Endodermal cell (in vitro differentiated cells): ENCODE results near the gene MPEG1. TPM values are rescaled to one million over a fixed set of nuclear protein-coding genes. Genes with fewer than 3 reads are reported as not detected.

ENCODE experiments used
- DNase-seq: peaks from one replicate; pipeline ENCODE4 v3.0.0-alpha.2; 2017
- H3K27ac ChIP-seq: 2 replicates; pipeline ENCODE4 v1.5.1; 2013; ENCODE audit warnings: mild to moderate bottlenecking, low read depth, low read length, moderate library complexity
- H3K27me3 ChIP-seq: 2 replicates; pipeline ENCODE4 v1.6.1; 2013; ENCODE audit warnings: mild to moderate bottlenecking, low read length, moderate library complexity; ENCODE audit not compliant: insufficient read depth, control insufficient read depth, poor library complexity, severe bottlenecking
- H3K36me3 ChIP-seq: 2 replicates; pipeline ENCODE4 v1.7.0; 2013; ENCODE audit warnings: mild to moderate bottlenecking, low read length, moderate library complexity; ENCODE audit not compliant: control insufficient read depth, insufficient read depth
- H3K4me1 ChIP-seq: one replicate; pipeline ENCODE4 v1.7.0; 2013; ENCODE audit warnings: low read length; ENCODE audit not compliant: control insufficient read depth, insufficient read depth
- H3K4me3 ChIP-seq: 2 replicates; pipeline ENCODE4 v1.5.1; 2013; ENCODE audit warnings: mild to moderate bottlenecking, low read length, moderate library complexity
- H3K9ac ChIP-seq: 2 replicates; pipeline ENCODE4 v1.6.1; 2013; ENCODE audit warnings: mild to moderate bottlenecking, low read length, moderate library complexity; ENCODE audit not compliant: poor library complexity, severe bottlenecking; ENCODE audit errors: extremely low read depth
- H3K9me3 ChIP-seq: 2 replicates; pipeline ENCODE4 v1.6.1; 2013; ENCODE audit warnings: mild to moderate bottlenecking, low read length, moderate library complexity; ENCODE audit not compliant: control insufficient read depth
- H3K27ac Mint-ChIP-seq: 2 replicates; pipeline ENCODE4 v1.8.0; 2020; ENCODE audit warnings: mixed read lengths
- H3K27me3 Mint-ChIP-seq: 2 replicates; pipeline ENCODE4 v1.8.0; 2021; ENCODE audit warnings: mild to moderate bottlenecking, mixed read lengths; ENCODE audit not compliant: insufficient read depth
- H3K36me3 Mint-ChIP-seq: 2 replicates; pipeline ENCODE4 v1.8.0; 2020; ENCODE audit warnings: low read depth, mixed read lengths
- H3K4me1 Mint-ChIP-seq: 2 replicates; pipeline ENCODE4 v1.8.0; 2020; ENCODE audit warnings: mixed read lengths
- H3K4me3 Mint-ChIP-seq: 2 replicates; pipeline ENCODE4 v1.8.0; 2020; ENCODE audit warnings: mild to moderate bottlenecking, moderate library complexity, mixed read lengths
- H3K9me3 Mint-ChIP-seq: 2 replicates; pipeline ENCODE4 v1.8.0; 2020; ENCODE audit warnings: mild to moderate bottlenecking, mixed read lengths
- CTCF ChIP-seq: fragments of 200-600 bp; sonication (generic); conservative IDR thresholded peaks from 2 replicates; pipeline ENCODE4 v1.5.0; 2021; ENCODE audit warnings: antibody characterized with exemption, mild to moderate bottlenecking
- WGBS, 2 experiments: methylation state at CpG; one replicate each; pipeline versions ENCODE4 v1.1.5 to v1.1.7; 2013; ENCODE audit warnings: missing lambda C conversion rate in 2 of 2, mixed read lengths in 1 of 2; ENCODE audit not compliant: insufficient coverage in 1 of 2, insufficient read length in 1 of 2; 5-methylcytosine and 5-hydroxymethylcytosine counted together
- total RNA-seq, 2 donors: library from RNA; stranded (reverse); fragmentation: NEBNext Ultra II Directional in 1 of 2; extraction: Animal tissue kit (Norgen Biotek cat#: 25700) in 1 of 2; gene quantifications; 2 replicates in 1 of 2; 3 replicates in 1 of 2; pipeline ENCODE4 v1.2.1, GENCODE V29; 2021

Gene MPEG1
- total RNA-seq, 2 donors from 2014 or later, result not detected

- Mint-ChIP-seq H3K27me3 (no peaks in the 10 kb centered on the region), H3K27ac (no peak overlapping the region), H3K4me3 (no peak overlapping the region), H3K4me1 (no peaks in the 10 kb centered on the region), H3K36me3 (no peaks in the 10 kb centered on the region), H3K9me3 (peaks cover 63% of the 10 kb centered on the region)
- TF ChIP-seq CTCF, result no peak
- Histone ChIP-seq H3K9ac (no peak overlapping the region), H3K4me1 (no peaks in the 10 kb centered on the region), H3K27ac (no peak overlapping the region), H3K27me3 (no peaks in the 10 kb centered on the region), H3K4me3 (no peak overlapping the region), H3K36me3 (no peaks in the 10 kb centered on the region), H3K9me3 (peaks cover 30% of the 10 kb centered on the region)
- DNase-seq, result no peak
These were observed 27.6 kb upstream of the MPEG1 start for GRCh38 chr11:59240322-59240721.

GRCh38 chr11:59226396-59226795, 13.7 kb upstream of the MPEG1 start:
- Histone ChIP-seq H3K9ac (no peak overlapping the region), H3K27me3 (no peaks in the 10 kb centered on the region), H3K4me3 (no peak overlapping the region), H3K36me3 (no peaks in the 10 kb centered on the region), H3K27ac (no peak overlapping the region), H3K9me3 (no peaks in the 10 kb centered on the region), H3K4me1 (no peaks in the 10 kb centered on the region)
- 86% methylated on average over 2 of the region's 2 CpGs; no CpG with 5 or more reads in 1 of the 2 experiments for WGBS, 2 experiments
- Mint-ChIP-seq H3K4me3 (no peak overlapping the region), H3K27ac (no peak overlapping the region), H3K36me3 (no peaks in the 10 kb centered on the region), H3K27me3 (no peaks in the 10 kb centered on the region), H3K9me3 (peaks cover 12% of the 10 kb centered on the region), H3K4me1 (peaks cover 2% of the 10 kb centered on the region)
- TF ChIP-seq CTCF, result no peak
- DNase-seq, result no peak

- H3K27me3 Mint-ChIP-seq, result no peaks in the 10 kb centered on the region
- H3K9me3 Mint-ChIP-seq, result peaks cover 5% of the 10 kb centered on the region
- no peaks in the 10 kb centered on the region for H3K4me1 ChIP-seq
- no peaks in the 10 kb centered on the region for H3K36me3 Mint-ChIP-seq
- H3K4me1 Mint-ChIP-seq, result peaks cover 2% of the 10 kb centered on the region
- no peak overlapping the region for H3K4me3 ChIP-seq
- DNase-seq, result no peak
- WGBS, 2 experiments, result 82 to 91% methylated on average over 1 of the region's 1 CpG
- no peak for TF ChIP-seq CTCF
- H3K9me3 ChIP-seq, result no peaks in the 10 kb centered on the region
- no peaks in the 10 kb centered on the region for H3K27me3 ChIP-seq
- no peak overlapping the region for H3K4me3 Mint-ChIP-seq
- no peak overlapping the region for H3K27ac ChIP-seq
- no peak overlapping the region for H3K9ac ChIP-seq
- no peaks in the 10 kb centered on the region for H3K36me3 ChIP-seq
- H3K27ac Mint-ChIP-seq, result no peak overlapping the region
These were observed 12.3 kb upstream of the MPEG1 start for GRCh38 chr11:59225017-59225416.
